Thyroid gland (tissue), 4 donors: Measurements from ENCODE around the gene PPDPF. TPM values are rescaled to one million over a fixed set of nuclear protein-coding genes. Genes with fewer than 3 reads are reported as not detected.
"Not testable (repeated sequence)": the region's sequence is repeated elsewhere in the genome, so short reads cannot be mapped to it uniquely, and the experiment has no call there.

ENCODE experiments used
- DNase-seq, 2 donors: peaks; one replicate each; pipeline ENCODE4 v3.0.0-alpha.2; 2019
- H3K27ac ChIP-seq, 3 donors: fragments of 200-600 bp; sonication (generic); 1 replicate in 2 of 3; 2 replicates in 1 of 3; pipeline ENCODE4 v1.5.1; 2016 to 2019; ENCODE audit warnings: mild to moderate bottlenecking in 1 of 3, moderate library complexity in 1 of 3
- H3K27me3 ChIP-seq: fragments of 200-600 bp; sonication (generic); one replicate; pipeline ENCODE4 v1.5.1; 2019
- H3K36me3 ChIP-seq, 2 donors: fragments of 200-600 bp; sonication (generic); one replicate each; pipeline ENCODE4 v1.5.1; 2016 to 2019
- H3K4me1 ChIP-seq, 2 donors: fragments of 200-600 bp; sonication (generic); one replicate each; pipeline ENCODE4 v1.5.1; 2017 to 2019
- H3K4me3 ChIP-seq, 3 donors: fragments of 200-600 bp; sonication (generic); replicated peaks in 1 of 3; 1 replicate in 2 of 3; 2 replicates in 1 of 3; pipeline ENCODE4 v1.5.1; 2016; ENCODE audit warnings: mild to moderate bottlenecking in 1 of 3
- H3K9me3 ChIP-seq: fragments of 200-600 bp; sonication (generic); one replicate; pipeline ENCODE4 v1.5.1; 2017
- POLR2A ChIP-seq, 2 donors: fragments of 450-650 bp; IDR thresholded peaks; one replicate each; pipeline ENCODE4 v1.6.1; 2017; ENCODE audit warnings: antibody characterized with exemption in 2 of 2, mild to moderate bottlenecking in 2 of 2, moderate library complexity in 1 of 2
- WGBS, 2 donors: methylation state at CpG; one replicate each; pipeline ENCODE4 v1.1.5; 2017; 5-methylcytosine and 5-hydroxymethylcytosine counted together
- intact Hi-C: fragments of 100-400 bp; cut with DNase I; formaldehyde crosslinking; loops from one replicate; pipeline ENCODE4 v1.15.1; 2023
- total RNA-seq, 4 donors: library from RNA; depleted of rRNA; stranded (reverse); fragments of >200 nt; gene quantifications; one replicate each; pipeline ENCODE4 v1.2.3, GENCODE V29; 2016
- TF ChIP-seq, protein P1 (sequence below), 6 experiments: fragments of 200-600 bp in 3 of 6; fragments of 450-650 bp in 3 of 6; sonication (generic) in 3 of 6; IDR thresholded peaks; one replicate each; pipeline ENCODE4 v1.5.1; 2016 to 2019; ENCODE audit warnings: antibody characterized with exemption in 6 of 6, mild to moderate bottlenecking in 2 of 6, inconsistent platforms in 1 of 6, moderate library complexity in 1 of 6

Gene PPDPF
- total RNA-seq, 4 donors from 2014 or later = 82.0 to 226 (median 146) TPM

DNA sequence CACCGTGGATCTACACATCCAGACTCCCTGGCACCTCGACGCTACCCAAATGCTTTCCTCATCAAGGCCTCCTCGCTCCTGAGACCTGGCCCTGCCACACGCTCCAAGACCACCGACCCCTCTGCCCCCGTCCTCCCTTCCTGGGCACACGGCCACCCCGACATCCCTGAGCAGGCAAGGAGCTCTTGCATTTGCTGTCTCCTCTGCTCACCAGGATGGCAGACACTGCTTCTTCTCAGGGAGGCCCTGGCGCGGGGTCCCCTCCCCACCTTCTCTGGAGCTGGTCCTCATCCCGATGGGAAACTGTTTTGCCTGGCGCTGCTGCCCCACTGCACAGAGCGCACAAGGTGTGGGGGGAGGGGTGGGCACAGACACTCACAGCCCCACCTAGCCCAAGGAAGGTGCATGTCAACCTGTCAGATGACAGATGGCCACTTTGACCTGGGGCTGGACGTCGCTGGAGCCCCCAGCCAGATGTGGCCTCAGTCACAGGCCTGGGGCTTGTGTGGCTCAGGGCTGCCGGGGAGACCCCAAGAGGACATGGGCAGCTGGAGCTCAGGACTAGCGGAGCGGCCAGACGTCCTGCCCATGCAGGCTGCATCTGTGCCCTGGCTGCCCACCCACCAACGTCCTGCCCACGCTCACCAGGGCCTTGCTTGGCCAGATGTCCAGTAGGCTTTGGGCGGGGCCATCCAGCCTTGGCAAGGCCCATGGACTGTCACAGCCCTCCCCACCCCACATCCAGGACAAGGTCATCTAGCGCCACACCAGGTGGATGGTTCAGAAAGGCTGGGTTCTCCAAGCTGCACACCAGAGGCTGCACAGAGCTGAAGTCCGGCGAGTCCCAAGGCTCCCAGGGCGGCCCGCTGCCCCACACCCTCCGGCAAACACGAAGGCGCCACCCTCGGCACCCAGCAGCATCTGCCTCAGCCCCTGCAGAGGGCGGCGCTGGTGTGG is 41.9 kb upstream of the PPDPF start:
- intact Hi-C loops = no loop called here
- Histone ChIP-seq H3K27me3 (peaks cover 18% of the 10 kb centered on the region), H3K4me3 (no peak overlapping the region), H3K27ac (no peak overlapping the region), H3K36me3 (no peaks in the 10 kb centered on the region), H3K4me1 (no peaks in the 10 kb centered on the region), H3K9me3 (no peaks in the 10 kb centered on the region)
- 88 to 90% methylated on average over 14 to 15 of the region's 34 CpGs for WGBS, 2 donors
- no peak for DNase-seq
- TF ChIP-seq POLR2A (IDR thresholded peaks at IDR 0.05) = no peak
- TF ChIP-seq, protein P1, sequence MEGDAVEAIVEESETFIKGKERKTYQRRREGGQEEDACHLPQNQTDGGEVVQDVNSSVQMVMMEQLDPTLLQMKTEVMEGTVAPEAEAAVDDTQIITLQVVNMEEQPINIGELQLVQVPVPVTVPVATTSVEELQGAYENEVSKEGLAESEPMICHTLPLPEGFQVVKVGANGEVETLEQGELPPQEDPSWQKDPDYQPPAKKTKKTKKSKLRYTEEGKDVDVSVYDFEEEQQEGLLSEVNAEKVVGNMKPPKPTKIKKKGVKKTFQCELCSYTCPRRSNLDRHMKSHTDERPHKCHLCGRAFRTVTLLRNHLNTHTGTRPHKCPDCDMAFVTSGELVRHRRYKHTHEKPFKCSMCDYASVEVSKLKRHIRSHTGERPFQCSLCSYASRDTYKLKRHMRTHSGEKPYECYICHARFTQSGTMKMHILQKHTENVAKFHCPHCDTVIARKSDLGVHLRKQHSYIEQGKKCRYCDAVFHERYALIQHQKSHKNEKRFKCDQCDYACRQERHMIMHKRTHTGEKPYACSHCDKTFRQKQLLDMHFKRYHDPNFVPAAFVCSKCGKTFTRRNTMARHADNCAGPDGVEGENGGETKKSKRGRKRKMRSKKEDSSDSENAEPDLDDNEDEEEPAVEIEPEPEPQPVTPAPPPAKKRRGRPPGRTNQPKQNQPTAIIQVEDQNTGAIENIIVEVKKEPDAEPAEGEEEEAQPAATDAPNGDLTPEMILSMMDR (IDR thresholded peaks at IDR 0.05) = no peak

DNA sequence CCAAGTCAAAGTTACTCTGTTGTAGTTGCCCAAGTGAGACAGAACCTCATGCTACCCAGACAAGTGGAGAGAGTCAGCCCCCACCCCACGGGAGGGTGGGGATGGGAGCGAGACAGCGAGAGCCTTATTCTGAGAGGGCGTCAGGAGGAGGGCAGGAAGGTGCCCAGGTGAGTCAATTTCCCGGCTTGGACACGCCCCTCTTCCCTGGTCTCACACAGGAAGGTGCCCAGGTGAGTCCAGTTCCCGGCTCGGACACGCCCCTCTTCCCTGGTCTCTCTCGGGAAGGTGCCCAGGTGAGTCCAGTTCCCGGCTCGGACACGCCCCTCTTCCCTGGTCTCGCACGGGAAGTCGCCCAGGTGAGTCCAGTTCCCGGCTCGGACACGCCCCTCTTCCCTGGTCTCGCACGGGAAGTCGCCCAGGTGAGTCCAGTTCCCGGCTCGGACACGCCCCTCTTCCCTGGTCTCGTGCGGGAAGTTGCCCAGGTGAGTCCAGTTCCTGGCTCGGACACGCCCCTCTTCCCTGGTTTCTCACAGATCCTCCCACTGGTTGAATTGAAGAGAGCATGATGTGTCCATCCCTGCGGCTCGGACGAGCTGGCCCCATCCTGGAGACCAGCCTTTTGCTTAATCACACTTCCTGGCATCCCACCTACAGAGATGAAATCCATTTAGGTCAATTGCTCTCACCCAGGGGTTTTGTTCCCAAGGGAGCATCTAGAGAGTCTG is 40.7 kb upstream of the PPDPF start:
- H3K4me3 ChIP-seq = not testable (repeated sequence)

DNA sequence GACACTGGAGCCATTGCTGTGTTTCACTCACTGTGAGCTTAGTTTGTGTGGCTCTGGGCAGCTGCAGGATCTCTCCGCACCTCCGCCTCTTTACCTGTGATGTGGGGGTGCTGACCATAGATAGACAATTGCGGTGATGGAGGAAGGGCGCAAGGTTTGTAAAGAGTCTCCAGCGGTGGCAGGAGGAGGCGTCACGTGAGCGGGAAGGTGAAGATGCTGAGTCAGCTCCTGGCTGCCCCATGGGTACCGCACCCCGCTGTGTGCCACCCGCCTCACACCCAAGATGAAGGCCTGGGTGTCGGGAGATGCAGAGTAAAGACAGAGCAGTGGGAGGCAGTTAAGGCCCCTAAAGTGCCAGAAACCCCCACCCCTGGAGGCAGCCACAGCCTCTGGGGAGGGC is 39.1 kb upstream of the PPDPF start:
- Histone ChIP-seq H3K36me3 (no peaks in the 10 kb centered on the region), H3K27me3 (peaks cover 4% of the 10 kb centered on the region), H3K27ac (no peak overlapping the region), H3K9me3 (no peaks in the 10 kb centered on the region), H3K4me3 (no peak overlapping the region), H3K4me1 (no peaks in the 10 kb centered on the region)
- intact Hi-C loops = no loop called here
- 50 to 66% methylated on average over 12 of the region's 12 CpGs for WGBS, 2 donors
- no peak for TF ChIP-seq POLR2A (IDR thresholded peaks at IDR 0.05)
- TF ChIP-seq, protein P1 (IDR thresholded peaks at IDR 0.05) = no peak
- no peak for DNase-seq

More for the DNA sequence above, 40.7 kb upstream of the PPDPF start:
- DNase-seq, H3K36me3 ChIP-seq, H3K27ac ChIP-seq, H3K9me3 ChIP-seq, H3K4me1 ChIP-seq, intact Hi-C loops: not testable (repeated sequence)
- 33 to 49% methylated on average over 25 to 30 of the region's 32 CpGs for WGBS, 2 donors
- peaks cover 10% of the 10 kb centered on the region for H3K27me3 ChIP-seq

DNA sequence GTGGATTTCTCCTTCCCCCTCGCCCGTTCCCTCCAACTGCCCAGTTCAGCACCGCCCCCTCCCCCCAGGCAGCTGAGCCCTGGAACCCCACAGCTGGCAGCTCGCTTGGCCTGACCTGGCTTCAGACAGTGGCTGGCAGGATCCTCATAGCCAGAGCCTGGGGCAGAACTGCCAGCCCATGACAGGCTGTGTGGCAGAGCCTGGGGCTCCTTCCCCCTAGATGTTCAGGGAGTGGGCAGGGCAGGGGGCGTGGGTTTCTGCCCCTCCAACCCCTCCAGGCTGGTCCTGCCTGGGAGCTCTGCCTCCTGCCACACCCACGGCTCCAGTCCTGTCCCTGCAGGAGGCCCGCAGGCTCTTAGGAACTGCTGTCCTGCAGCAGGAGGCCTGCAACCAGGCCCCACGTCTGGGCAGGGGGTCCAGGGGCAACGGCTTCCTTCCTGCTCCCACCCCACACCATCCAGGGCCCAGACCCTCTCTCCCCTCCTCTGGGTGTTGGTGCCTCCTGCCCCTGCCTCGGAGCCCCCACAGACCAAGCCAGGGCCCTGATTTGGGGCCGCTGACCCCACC is 38.5 kb upstream of the PPDPF start:
- intact Hi-C loops = no loop called here
- WGBS, 2 donors = 55 to 87% methylated on average over 2 to 4 of the region's 11 CpGs
- H3K27me3 ChIP-seq = peaks cover 4% of the 10 kb centered on the region
- no peak for DNase-seq
- H3K4me1 ChIP-seq = no peaks in the 10 kb centered on the region
- H3K4me3 ChIP-seq = no peak overlapping the region
- no peak for TF ChIP-seq POLR2A (IDR thresholded peaks at IDR 0.05)
- TF ChIP-seq, protein P1 (IDR thresholded peaks at IDR 0.05) = no peak
- H3K36me3 ChIP-seq = no peaks in the 10 kb centered on the region
- no peak overlapping the region for H3K27ac ChIP-seq
- no peaks in the 10 kb centered on the region for H3K9me3 ChIP-seq

DNA sequence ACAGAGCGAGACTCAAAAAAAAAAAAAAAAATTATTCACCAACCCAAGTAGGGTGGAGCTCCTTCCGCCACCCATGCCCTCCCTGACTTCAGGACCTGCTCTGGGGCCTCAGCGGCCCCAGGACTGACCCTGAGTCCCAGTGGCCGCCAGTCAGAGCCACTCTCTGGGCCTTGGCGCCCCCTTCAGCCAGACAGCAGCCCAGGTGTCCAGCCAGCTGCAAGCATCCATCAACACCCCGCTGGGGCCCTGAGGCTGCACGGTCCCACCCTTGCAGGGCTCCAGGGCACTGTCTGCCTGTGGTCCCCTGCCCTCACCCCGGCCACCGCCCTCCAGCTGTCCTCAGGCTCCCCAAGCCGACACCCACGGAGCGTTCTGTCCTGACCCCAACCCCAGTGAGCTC is 36.7 kb upstream of the PPDPF start:
- Histone ChIP-seq H3K9me3 (no peaks in the 10 kb centered on the region), H3K27ac (no peak overlapping the region), H3K4me1 (no peaks in the 10 kb centered on the region), H3K4me3 (no peak overlapping the region), H3K27me3 (peaks cover 7% of the 10 kb centered on the region), H3K36me3 (no peaks in the 10 kb centered on the region)
- intact Hi-C loops = no loop called here
- DNase-seq = no peak
- TF ChIP-seq, protein P1 (IDR thresholded peaks at IDR 0.05) = no peak
- TF ChIP-seq POLR2A (IDR thresholded peaks at IDR 0.05) = no peak
- 62 to 68% methylated on average over 10 to 12 of the region's 12 CpGs for WGBS, 2 donors
